Right cardiac atrium (tissue), 5 donors: ENCODE data around the gene TPM3. TPM values are rescaled to one million over a fixed set of nuclear protein-coding genes. Genes with fewer than 3 reads are reported as not detected.

Experiments
- microRNA-seq, 2 donors: library from miRNA; unstranded; fragments of <30 nt; microRNA quantifications; one replicate each; pipeline ENCODE4 v1.2.0, GENCODE V29; 2020 to 2021
- polyA plus RNA-seq: library from polyadenylated mRNA; stranded (reverse); fragments of 200-250 nt; gene quantifications from one replicate; pipeline ENCODE4 v1.2.3, GENCODE V29; 2013
- total RNA-seq, 4 donors: library from RNA; stranded (reverse); fragmentation: NEBNext Ultra II Directional; extraction: Animal tissue kit (Norgen Biotek cat#: 25700); gene quantifications; one replicate each; pipeline ENCODE4 v1.2.1, GENCODE V29; 2021
- donor health status: healthy with polysubstance abuse.
- donor health status: DM: no; HTN: yes; CAD: no.
- donor health status: DM: no; HTN: no; CAD: no.
- donor health status: DM: no; HTN: yes; CAD: no; lungs with severe emphysema.
- donor health status: DM: yes; HTN: yes; CAD: no.

The TPM3 gene
- total and polyA plus RNA-seq, 5 donors = 202 to 594 (median 282) TPM

Small RNAs within 50 kb of the gene (microRNA-seq; reads per million reads assigned to microRNA genes)
- 50.9 to 111 reads per million in 2 donors for gene MIR190B

Other genes starting within 250 kb of the TPM3 start
- 10 to 100 TPM; 40.6 to 48.7 (median 41.7) TPM for gene DENND4B, start 245.4 kb downstream of the TPM3 start, total RNA-seq
- gene DENND4B, start 245.4 kb downstream of the TPM3 start, polyA plus RNA-seq = 32.0 TPM
- gene CRTC2, start 233.5 kb downstream of the TPM3 start, total RNA-seq = 10 to 100 TPM; 23.4 to 32.8 (median 26.2) TPM
- gene CRTC2, start 233.5 kb downstream of the TPM3 start, polyA plus RNA-seq = 26.9 TPM
- 10 to 100 TPM; 61.2 to 71.4 (median 65.1) TPM for gene SLC39A1, start 228.6 kb downstream of the TPM3 start, total RNA-seq
- gene SLC39A1, start 228.6 kb downstream of the TPM3 start, polyA plus RNA-seq = 61.3 TPM
- 1 to 10 TPM; 4.3 to 6.0 (median 4.8) TPM for gene CREB3L4, start 224.2 kb downstream of the TPM3 start, total RNA-seq
- 6.0 TPM for gene CREB3L4, start 224.2 kb downstream of the TPM3 start, polyA plus RNA-seq
- gene JTB, start 214.4 kb downstream of the TPM3 start, total RNA-seq = 100 to 1,000 TPM in 2 of 4 donors, 10 to 100 TPM in 2; 92.1 to 108 (median 102) TPM
- gene JTB, start 214.4 kb downstream of the TPM3 start, polyA plus RNA-seq = 143 TPM
- 10 to 100 TPM; 62.2 to 78.2 (median 69.5) TPM for gene RAB13, start 205.8 kb downstream of the TPM3 start, total RNA-seq
- gene RAB13, start 205.8 kb downstream of the TPM3 start, polyA plus RNA-seq = 103 TPM
- 1,000 to 10,000 TPM; 1,034 to 1,449 (median 1,261) TPM for gene RPS27, start 201.3 kb downstream of the TPM3 start, total RNA-seq
- gene RPS27, start 201.3 kb downstream of the TPM3 start, polyA plus RNA-seq = 5,589 TPM
- under 1 TPM; 0.09 to 0.88 (median 0.18) TPM for gene NUP210L, start 37.0 kb downstream of the TPM3 start, total RNA-seq
- gene NUP210L, start 37.0 kb downstream of the TPM3 start, polyA plus RNA-seq = not detected
- not detected for gene CFAP141, start 14.2 kb upstream of the TPM3 start, total RNA-seq
- gene CFAP141, start 14.2 kb upstream of the TPM3 start, polyA plus RNA-seq = not detected
- 100 to 1,000 TPM; 103 to 112 (median 107) TPM for gene UBAP2L, start 28.9 kb upstream of the TPM3 start, total RNA-seq
- 67.6 TPM for gene UBAP2L, start 28.9 kb upstream of the TPM3 start, polyA plus RNA-seq
- gene HAX1, start 80.5 kb upstream of the TPM3 start, total RNA-seq = 100 to 1,000 TPM; 116 to 152 (median 133) TPM
- 203 TPM for gene HAX1, start 80.5 kb upstream of the TPM3 start, polyA plus RNA-seq
- gene AQP10, start 129.0 kb upstream of the TPM3 start, total RNA-seq = under 1 TPM in 3 of 4 donors, not detected in 1; 0.12 to 0.37 (median 0.19) TPM
- 0.23 TPM for gene AQP10, start 129.0 kb upstream of the TPM3 start, polyA plus RNA-seq
- gene ATP8B2, start 133.4 kb upstream of the TPM3 start, total RNA-seq = 10 to 100 TPM; 25.1 to 33.1 (median 27.3) TPM
- 15.9 TPM for gene ATP8B2, start 133.4 kb upstream of the TPM3 start, polyA plus RNA-seq
- gene IL6R, start 213.2 kb upstream of the TPM3 start, total RNA-seq = 10 to 100 TPM in 3 of 4 donors, 1 to 10 TPM in 1; 8.9 to 13.2 (median 12.1) TPM
- 5.7 TPM for gene IL6R, start 213.2 kb upstream of the TPM3 start, polyA plus RNA-seq